SK-N-SH treated with all-trans-retinoic acid at 6 μM for 48 hours (cell line): ENCODE measurements around the gene EXOC3.

Experiments used
- ATAC-seq: fragments of 200-7000 bp; cut with Tn5 transposase; 3 replicates; pipeline ENCODE4 v1.9.1; 2020; ENCODE audit warnings: mild to moderate bottlenecking, moderate library complexity
- ARNTL ChIP-seq: fragments of 450-650 bp; formaldehyde crosslinking; IDR thresholded peaks from 2 replicates; pipeline ENCODE4 v1.5.0; 2020; ENCODE audit warnings: low read depth, mild to moderate bottlenecking, moderate library complexity, borderline replicate concordance
- BACH2 ChIP-seq: fragments of 250-450 bp; sonication (Bioruptor Pico); IDR thresholded peaks from 2 replicates; pipeline ENCODE4 v1.9.0; 2021; ENCODE audit warnings: mild to moderate bottlenecking, borderline replicate concordance
- CREB5 ChIP-seq: fragments of 250-450 bp; sonication (Bioruptor Pico); IDR thresholded peaks from 2 replicates; pipeline ENCODE4 v1.5.1; 2020; ENCODE audit warnings: low read depth, mild to moderate bottlenecking, moderate library complexity
- CSDC2 ChIP-seq: fragments of 250-450 bp; sonication (Bioruptor Pico); IDR thresholded peaks from 2 replicates; pipeline ENCODE4 v1.5.0; 2020; ENCODE audit warnings: mild to moderate bottlenecking, moderate library complexity
- ESRRG ChIP-seq: fragments of 250-450 bp; sonication (Bioruptor Pico); IDR thresholded peaks from 2 replicates; pipeline ENCODE4 v1.6.1; 2021; ENCODE audit warnings: mild to moderate bottlenecking
- GLIS3 ChIP-seq: fragments of 250-450 bp; sonication (Bioruptor Pico); IDR thresholded peaks from 2 replicates; pipeline ENCODE4 v1.5.0; 2020; ENCODE audit warnings: mild to moderate bottlenecking, moderate library complexity
- ISL1 ChIP-seq: fragments of 250-450 bp; sonication (Bioruptor Pico); IDR thresholded peaks from 2 replicates; pipeline ENCODE4 v2.1.2; 2022; ENCODE audit warnings: mild to moderate bottlenecking, moderate library complexity
- OSR1 ChIP-seq: fragments of 250-450 bp; sonication (Bioruptor Pico); IDR thresholded peaks from 2 replicates; pipeline ENCODE4 v1.8.0; 2022; ENCODE audit warnings: moderate library complexity, mild to moderate bottlenecking, inconsistent platforms
- PPARA ChIP-seq: fragments of 250-450 bp; sonication (Bioruptor Pico); IDR thresholded peaks from 2 replicates; pipeline ENCODE4 v1.5.0; 2020; ENCODE audit warnings: mild to moderate bottlenecking, borderline replicate concordance
- RARB ChIP-seq: fragments of 250-450 bp; sonication (Bioruptor Pico); IDR thresholded peaks from 2 replicates; pipeline ENCODE4 v1.8.0; 2021; ENCODE audit warnings: mild to moderate bottlenecking, moderate library complexity
- SNAI2 ChIP-seq: fragments of 250-450 bp; sonication (Bioruptor Pico); IDR thresholded peaks from 2 replicates; pipeline ENCODE4 v1.5.0; 2020; ENCODE audit warnings: mild to moderate bottlenecking, moderate library complexity
- TCF4 ChIP-seq: fragments of 250-450 bp; sonication (Bioruptor Pico); IDR thresholded peaks from 2 replicates; pipeline ENCODE4 v1.8.0; 2021; ENCODE audit warnings: mild to moderate bottlenecking, moderate library complexity, borderline replicate concordance
- TOX ChIP-seq: fragments of 250-450 bp; sonication (Bioruptor Pico); IDR thresholded peaks from 2 replicates; pipeline ENCODE4 v1.8.0; 2021; ENCODE audit warnings: mild to moderate bottlenecking, moderate library complexity, borderline replicate concordance
- ZC3H10 ChIP-seq: fragments of 250-450 bp; sonication (Bioruptor Pico); IDR thresholded peaks from 2 replicates; pipeline ENCODE4 v1.5.1; 2021; ENCODE audit warnings: mild to moderate bottlenecking, moderate library complexity
- ZFP3 ChIP-seq: fragments of 250-450 bp; sonication (Bioruptor Pico); IDR thresholded peaks from 2 replicates; pipeline ENCODE4 v1.5.0; 2020; ENCODE audit warnings: mild to moderate bottlenecking, moderate library complexity
- ZFP30 ChIP-seq: fragments of 450-650 bp; formaldehyde crosslinking; IDR thresholded peaks from 2 replicates; pipeline ENCODE4 v1.5.0; 2022; ENCODE audit warnings: mild to moderate bottlenecking, moderate library complexity
- ZNF565 ChIP-seq: fragments of 450-650 bp; formaldehyde crosslinking; conservative IDR thresholded peaks from 2 replicates; pipeline ENCODE4 v1.5.0; 2020; ENCODE audit warnings: low read depth, mild to moderate bottlenecking, moderate library complexity
- ZNF70 ChIP-seq: fragments of 450-650 bp; formaldehyde crosslinking; IDR thresholded peaks from 2 replicates; pipeline ENCODE4 v1.5.0; 2020; ENCODE audit warnings: mild to moderate bottlenecking, moderate library complexity
- TF ChIP-seq, protein P1 (sequence below): fragments of 250-450 bp; sonication (Bioruptor Pico); IDR thresholded peaks from 2 replicates; pipeline ENCODE4 v1.8.0; 2020; ENCODE audit warnings: mild to moderate bottlenecking, moderate library complexity, borderline replicate concordance
- TF ChIP-seq, protein P2 (sequence below): fragments of 250-450 bp; sonication (Bioruptor Pico); IDR thresholded peaks from 2 replicates; pipeline ENCODE4 v1.5.1; 2021; ENCODE audit warnings: mild to moderate bottlenecking, moderate library complexity

Gene EXOC3

DNA sequence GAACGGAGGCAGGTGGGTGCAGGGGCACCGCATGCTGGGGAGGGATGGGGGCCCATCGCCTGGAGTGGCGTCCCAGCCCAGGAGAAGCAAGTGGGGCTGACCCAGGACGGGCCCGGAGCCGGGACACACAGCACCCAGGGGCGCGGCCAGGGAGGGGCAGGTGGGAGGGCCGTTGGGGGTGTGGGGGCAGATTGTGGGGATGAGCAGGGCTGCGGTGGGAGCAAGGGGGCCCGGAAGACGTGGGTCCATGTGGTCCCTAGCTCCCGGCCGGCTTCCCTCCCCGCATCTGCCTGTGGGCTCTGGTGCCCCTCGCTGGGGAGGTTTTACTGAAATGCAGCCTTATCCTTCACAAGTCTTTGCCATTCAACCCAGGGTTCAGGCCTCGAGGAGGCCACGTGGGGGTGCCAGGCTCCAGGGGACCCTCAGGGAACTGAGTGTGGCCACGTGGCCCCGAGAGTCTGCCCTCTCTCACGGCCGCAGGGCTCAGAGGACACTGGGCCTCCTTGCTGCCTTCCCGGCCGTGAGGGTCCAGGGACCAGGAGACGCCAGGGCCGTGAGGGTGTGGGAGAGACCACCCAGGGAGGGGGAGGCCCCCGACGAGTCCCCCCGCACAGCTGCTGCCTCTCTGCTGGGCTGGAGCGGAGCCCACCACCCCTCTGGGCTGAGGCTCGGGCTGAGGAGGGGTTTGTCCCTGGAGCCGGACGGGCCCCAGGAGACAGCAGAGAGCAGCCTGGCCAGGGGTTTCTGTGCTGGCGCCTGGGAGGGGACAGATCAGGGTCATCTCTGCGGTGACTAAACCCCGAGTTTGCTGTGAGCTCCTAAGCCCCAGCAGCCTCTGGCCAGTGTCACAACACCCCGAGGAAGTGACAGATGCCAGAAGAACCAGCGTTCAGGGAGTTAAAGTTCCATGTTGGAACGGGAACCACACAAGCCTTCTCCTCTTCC lies 46.0 kb downstream of the EXOC3 start:
- TF ChIP-seq ZFP3 (no peak), RARB (CRISPR knock-in tag) (no peak), OSR1 (no peak), ZFP30 (no peak), TCF4 (CRISPR knock-in tag) (no peak), ISL1 (CRISPR knock-in tag) (no peak), ZNF565 (CRISPR knock-in tag) (no peak)

DNA sequence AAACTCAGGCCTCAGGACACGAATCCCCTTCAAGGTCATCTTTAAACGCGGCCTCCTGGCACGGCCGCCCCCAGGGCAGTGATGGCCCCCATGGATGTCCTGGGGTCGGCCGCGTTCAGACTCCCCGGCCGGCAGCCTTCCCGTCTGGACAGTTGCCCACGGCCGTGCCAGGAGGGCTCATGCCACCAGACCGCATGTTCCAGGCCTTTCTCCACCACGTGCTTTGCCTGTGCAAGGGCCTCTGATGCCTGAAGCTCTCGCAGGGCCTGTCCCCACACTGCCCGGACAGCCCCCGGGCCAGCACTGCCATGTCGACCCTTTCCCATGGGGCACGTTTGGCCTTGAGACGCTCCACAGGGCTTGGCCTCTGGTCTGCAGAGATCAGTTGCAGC lies 46.7 kb downstream of the EXOC3 start:
- no peak for ATAC-seq
- TF ChIP-seq ZC3H10 = no peak
- TF ChIP-seq, protein P1, sequence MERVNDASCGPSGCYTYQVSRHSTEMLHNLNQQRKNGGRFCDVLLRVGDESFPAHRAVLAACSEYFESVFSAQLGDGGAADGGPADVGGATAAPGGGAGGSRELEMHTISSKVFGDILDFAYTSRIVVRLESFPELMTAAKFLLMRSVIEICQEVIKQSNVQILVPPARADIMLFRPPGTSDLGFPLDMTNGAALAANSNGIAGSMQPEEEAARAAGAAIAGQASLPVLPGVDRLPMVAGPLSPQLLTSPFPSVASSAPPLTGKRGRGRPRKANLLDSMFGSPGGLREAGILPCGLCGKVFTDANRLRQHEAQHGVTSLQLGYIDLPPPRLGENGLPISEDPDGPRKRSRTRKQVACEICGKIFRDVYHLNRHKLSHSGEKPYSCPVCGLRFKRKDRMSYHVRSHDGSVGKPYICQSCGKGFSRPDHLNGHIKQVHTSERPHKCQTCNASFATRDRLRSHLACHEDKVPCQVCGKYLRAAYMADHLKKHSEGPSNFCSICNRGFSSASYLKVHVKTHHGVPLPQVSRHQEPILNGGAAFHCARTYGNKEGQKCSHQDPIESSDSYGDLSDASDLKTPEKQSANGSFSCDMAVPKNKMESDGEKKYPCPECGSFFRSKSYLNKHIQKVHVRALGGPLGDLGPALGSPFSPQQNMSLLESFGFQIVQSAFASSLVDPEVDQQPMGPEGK = no peak
- no peak for TF ChIP-seq CREB5 (CRISPR knock-in tag)
- no peak for TF ChIP-seq SNAI2
- no peak for TF ChIP-seq OSR1
- TF ChIP-seq TOX = no peak
- no peak for TF ChIP-seq BACH2 (CRISPR knock-in tag)
- no peak for TF ChIP-seq ZFP30
- TF ChIP-seq, protein P2, sequence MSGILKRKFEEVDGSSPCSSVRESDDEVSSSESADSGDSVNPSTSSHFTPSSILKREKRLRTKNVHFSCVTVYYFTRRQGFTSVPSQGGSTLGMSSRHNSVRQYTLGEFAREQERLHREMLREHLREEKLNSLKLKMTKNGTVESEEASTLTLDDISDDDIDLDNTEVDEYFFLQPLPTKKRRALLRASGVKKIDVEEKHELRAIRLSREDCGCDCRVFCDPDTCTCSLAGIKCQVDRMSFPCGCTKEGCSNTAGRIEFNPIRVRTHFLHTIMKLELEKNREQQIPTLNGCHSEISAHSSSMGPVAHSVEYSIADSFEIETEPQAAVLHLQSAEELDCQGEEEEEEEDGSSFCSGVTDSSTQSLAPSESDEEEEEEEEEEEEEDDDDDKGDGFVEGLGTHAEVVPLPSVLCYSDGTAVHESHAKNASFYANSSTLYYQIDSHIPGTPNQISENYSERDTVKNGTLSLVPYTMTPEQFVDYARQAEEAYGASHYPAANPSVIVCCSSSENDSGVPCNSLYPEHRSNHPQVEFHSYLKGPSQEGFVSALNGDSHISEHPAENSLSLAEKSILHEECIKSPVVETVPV (CRISPR knock-in tag) = no peak
- no peak for TF ChIP-seq CSDC2

More for the DNA sequence above, 46.0 kb downstream of the EXOC3 start:
- ATAC-seq = no peak

DNA sequence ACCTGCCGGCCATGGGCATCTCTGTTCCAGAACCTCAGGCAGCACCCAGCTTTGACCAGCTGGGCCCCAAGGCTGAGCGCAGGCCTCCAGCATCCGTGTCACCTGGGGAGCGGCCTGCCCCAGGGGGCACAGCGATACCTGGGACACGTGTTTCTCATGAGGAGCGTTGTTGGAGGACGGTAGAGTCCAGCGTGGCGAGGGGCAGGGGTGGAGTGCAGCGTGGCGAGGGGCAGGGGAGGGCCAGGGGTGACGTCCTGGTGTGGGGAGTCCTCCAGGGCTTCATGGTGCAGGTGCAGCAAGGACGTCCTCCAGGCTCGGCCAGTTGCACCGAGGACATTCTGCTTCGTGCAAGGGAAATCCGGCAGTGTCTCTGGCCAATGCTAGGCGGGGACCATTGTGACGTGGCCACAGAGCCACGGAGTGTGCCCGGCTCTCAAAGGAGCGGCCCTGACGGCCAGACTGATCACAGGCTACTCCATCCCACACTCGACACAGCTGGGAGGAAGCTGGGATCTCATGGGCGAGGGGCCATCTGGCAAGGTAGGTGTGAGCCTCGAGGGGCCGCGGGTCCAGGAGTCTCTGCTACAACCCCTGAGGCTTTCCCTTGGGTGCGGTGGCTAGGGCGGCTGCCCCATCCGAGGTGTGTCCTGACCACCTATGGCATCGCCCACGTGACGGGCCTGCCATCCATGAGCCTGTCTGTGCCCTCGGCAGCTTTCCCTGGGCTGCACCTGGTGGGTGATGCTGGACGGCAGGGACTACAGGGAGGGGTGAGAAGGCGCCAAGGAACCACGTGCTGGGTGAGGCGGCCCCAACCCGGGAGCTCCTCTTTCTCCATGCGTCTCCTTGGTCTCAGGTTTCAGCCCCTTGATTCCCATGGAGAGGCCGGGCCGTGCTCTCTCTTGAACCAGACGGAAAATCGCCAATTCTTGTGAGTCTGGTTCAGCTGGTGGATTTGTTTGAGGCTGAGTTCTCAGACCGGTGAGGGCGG lies 47.4 kb downstream of the EXOC3 start:
- TF ChIP-seq CREB5 (CRISPR knock-in tag) (no peak), ZNF70 (CRISPR knock-in tag) (no peak), BACH2 (CRISPR knock-in tag) (no peak), SNAI2 (no peak), PPARA (no peak), GLIS3 (CRISPR knock-in tag) (no peak), CSDC2 (no peak), OSR1 (no peak), ZNF565 (CRISPR knock-in tag) (no peak), ZFP3 (no peak), TOX (no peak)
- TF ChIP-seq, all 23 proteins: peak for 0
- no peak for ATAC-seq

DNA sequence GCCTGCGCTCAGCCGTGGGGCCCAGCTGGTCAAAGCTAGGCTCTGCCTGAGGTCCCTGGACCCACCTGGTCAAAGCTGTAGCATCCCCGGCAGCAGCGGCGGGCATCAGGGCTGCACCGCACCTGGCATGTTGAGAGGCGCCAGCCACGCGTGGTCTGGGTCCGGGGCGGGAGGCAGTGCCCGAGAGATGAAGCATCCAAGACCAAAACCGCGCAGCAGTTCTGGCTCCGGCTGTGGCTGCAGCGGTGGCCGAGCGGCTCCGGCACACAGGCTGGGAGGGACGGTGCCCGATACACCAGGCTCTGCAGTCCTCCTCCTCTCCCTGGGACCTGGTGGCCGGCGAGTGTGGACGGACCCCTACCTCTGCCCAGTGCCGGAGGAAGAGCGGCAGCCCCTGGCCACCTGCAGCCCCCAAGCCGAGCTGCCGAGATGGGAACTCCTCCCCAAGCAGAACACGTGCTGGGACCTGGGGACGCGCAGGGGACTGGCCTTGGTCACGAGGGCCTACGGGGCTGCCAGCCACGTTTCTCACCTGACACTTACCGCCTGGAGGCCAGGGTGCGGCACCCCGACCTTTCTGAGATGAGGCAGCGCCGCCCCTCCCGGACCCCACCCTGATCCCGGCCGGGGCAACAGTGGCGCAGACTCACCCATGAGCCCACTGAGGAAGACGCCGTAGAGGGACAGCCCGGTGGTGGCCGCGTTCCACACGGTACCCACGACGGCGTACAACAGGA lies 48.3 kb downstream of the EXOC3 start:
- ATAC-seq = no peak
- no peak for TF ChIP-seq CSDC2
- TF ChIP-seq, protein P2 (CRISPR knock-in tag) = no peak
- TF ChIP-seq ARNTL (CRISPR knock-in tag) = no peak
- TF ChIP-seq ESRRG = no peak
- TF ChIP-seq CREB5 (CRISPR knock-in tag) = no peak
- no peak for TF ChIP-seq ZFP30
- TF ChIP-seq ZFP3 = no peak
- TF ChIP-seq TCF4 (CRISPR knock-in tag) = no peak
- TF ChIP-seq OSR1 = no peak
- TF ChIP-seq ZNF565 (CRISPR knock-in tag) = no peak
- no peak for TF ChIP-seq ZNF70 (CRISPR knock-in tag)
